K562 (cell line): ENCODE results near the gene SDSL. TPM values are rescaled to one million over a fixed set of nuclear protein-coding genes. Genes with fewer than 3 reads are reported as not detected.
A peak's percentile ranks its signal among the peaks of the same experiment; 100 is the strongest.

ENCODE experiments used
- ARID2 ChIP-seq: fragments of 450-650 bp; IDR thresholded peaks from 2 replicates; pipeline ENCODE4 v1.6.1; 2017; ENCODE audit warnings: antibody characterized with exemption, mild to moderate bottlenecking
- ATF6 ChIP-seq: sonication (generic); formaldehyde crosslinking; IDR thresholded peaks from 2 replicates; pipeline ENCODE4 v1.4.0; 2020; ENCODE audit warnings: mild to moderate bottlenecking, missing genetic modification reagents
- BRF1 ChIP-seq: IDR thresholded peaks from 3 replicates; pipeline ENCODE4 v1.6.1; 2011; ENCODE audit warnings: borderline replicate concordance, mild to moderate bottlenecking; ENCODE audit not compliant: insufficient read length; ENCODE audit errors: extremely low read depth
- CTCF ChIP-seq, 3 experiments: IDR thresholded peaks in 2 of 3; conservative IDR thresholded peaks in 1 of 3; 2 replicates each; pipeline ENCODE4 v1.5.1; 2011 to 2012; ENCODE audit warnings: low read length in 3 of 3, mild to moderate bottlenecking in 3 of 3, control low read depth in 2 of 3, improper control_type of control experiment in 1 of 3, inconsistent platforms in 1 of 3, low read depth in 1 of 3, mixed read lengths in 1 of 3, moderate library complexity in 1 of 3; ENCODE audit not compliant: insufficient read depth in 2 of 3
- DEAF1 ChIP-seq: fragments of 450-650 bp; formaldehyde crosslinking; IDR thresholded peaks from 2 replicates; pipeline ENCODE4 v1.4.0; 2020; ENCODE audit warnings: mild to moderate bottlenecking, moderate library complexity
- E2F6 ChIP-seq, 2 experiments: IDR thresholded peaks; 2 replicates each; pipeline ENCODE4 v1.6.1; 2011; ENCODE audit warnings: borderline replicate concordance in 1 of 2, control low read depth in 1 of 2, low read depth in 1 of 2, low read length in 1 of 2, mild to moderate bottlenecking in 1 of 2, mixed read lengths in 1 of 2, moderate library complexity in 1 of 2; ENCODE audit not compliant: insufficient read depth in 1 of 2, insufficient read length in 1 of 2, poor library complexity in 1 of 2, severe bottlenecking in 1 of 2; ENCODE audit errors: extremely low read depth in 1 of 2
- E4F1 ChIP-seq: fragments of 250-450 bp; sonication (Bioruptor Pico); IDR thresholded peaks from 2 replicates; pipeline ENCODE4 v1.5.0; 2021; ENCODE audit warnings: mild to moderate bottlenecking, borderline replicate concordance
- GATA2 ChIP-seq: sonication (generic); formaldehyde crosslinking; IDR thresholded peaks from 2 replicates; pipeline ENCODE4 v1.4.0; 2020; ENCODE audit warnings: mild to moderate bottlenecking, missing genetic modification reagents
- HDAC8 ChIP-seq: fragments of 450-650 bp; IDR thresholded peaks from 2 replicates; pipeline ENCODE4 v1.6.1; 2016; ENCODE audit warnings: mild to moderate bottlenecking, missing genetic modification characterization, moderate library complexity, missing compliant biosample characterization
- SPI1 ChIP-seq: IDR thresholded peaks from 2 replicates; pipeline ENCODE4 v1.6.1; 2011; ENCODE audit warnings: low read depth, low read length, control low read depth, borderline replicate concordance
- TAF1 ChIP-seq: IDR thresholded peaks from 2 replicates; pipeline ENCODE4 v1.6.1; 2011; ENCODE audit warnings: mild to moderate bottlenecking, low read length, moderate library complexity; ENCODE audit not compliant: insufficient read depth, control insufficient read depth, severe bottlenecking; ENCODE audit errors: extremely low read depth
- ZBTB17 ChIP-seq: fragments of 450-650 bp; formaldehyde crosslinking; IDR thresholded peaks from 2 replicates; pipeline ENCODE4 v1.4.0; 2020; ENCODE audit warnings: mild to moderate bottlenecking
- ZNF217 ChIP-seq: sonication (generic); formaldehyde crosslinking; IDR thresholded peaks from 2 replicates; pipeline ENCODE4 v1.8.0; 2022; ENCODE audit warnings: mild to moderate bottlenecking, missing genetic modification reagents
- ZNF311 ChIP-seq: fragments of 250-450 bp; sonication (Bioruptor Pico); IDR thresholded peaks from 2 replicates; pipeline ENCODE4 v1.4.0; 2020; ENCODE audit warnings: mild to moderate bottlenecking, moderate library complexity
- ZNF740 ChIP-seq, 3 experiments: fragments of 200-800 bp in 1 of 3; sonication (Bioruptor generic) in 1 of 3; sonication (generic) in 1 of 3; formaldehyde crosslinking in 1 of 3; IDR thresholded peaks; 2 replicates each; pipeline versions ENCODE4 v1.6.1 to v1.8.0; 2016 to 2022; ENCODE audit warnings: mild to moderate bottlenecking in 2 of 3, missing compliant biosample characterization in 2 of 3, missing genetic modification characterization in 2 of 3, missing genetic modification reagents in 1 of 3
- polyA plus RNA-seq, 8 experiments: library from polyadenylated mRNA; depleted of rRNA in 4 of 8; stranded (reverse) in 5 of 8; unstranded in 3 of 8; fragments of >200 nt; fragmentation: Nextera tagmentation in 2 of 8; fragmentation: Illumina TruSeq in 1 of 8; extraction: Ambion mirVana in 2 of 8; extraction: Trizol in 1 of 8; gene quantifications; 2 replicates each; pipeline versions ENCODE4 v1.2.1 to v1.2.3, GENCODE V29; 2011 to 2014; ENCODE audit warnings: inconsistent platforms in 1 of 8, missing spikeins in 1 of 8
- total RNA-seq, 7 experiments: library from RNA; depleted of rRNA in 6 of 7; stranded (reverse); fragments of >200 nt in 6 of 7; fragmentation: Illumina TruSeq in 2 of 7; extraction: Trizol in 2 of 7; gene quantifications; 2 replicates each; pipeline versions ENCODE4 v1.2.1 to v1.2.3, GENCODE V29; 2011 to 2021; ENCODE audit warnings: low replicate concordance in 1 of 7

SDSL gene
- total and polyA plus RNA-seq, 9 of the 15 experiments (the other 6 are each of a cell fraction or from before 2014, with no cell fraction given), result 0.31 to 11.0 (median 7.4) TPM

GRCh38 chr12:113462117-113462774 is 40.1 kb downstream of the SDSL start (continued):
- TF ChIP-seq ATF6 (CRISPR knock-in tag) (no peak), TAF1 (no peak), E4F1 (CRISPR knock-in tag) (no peak), ARID2 (peak; percentile 74), GATA2 (CRISPR knock-in tag) (no peak), ZNF740 (CRISPR knock-in tag; IDR thresholded peaks at IDR 0.05) (no peak), ZNF740 (tag; IDR thresholded peaks at IDR 0.05) (no peak), DEAF1 (CRISPR knock-in tag) (0 out of 2 replicates have a peak, but pooled peaks have one; percentile 33), HDAC8 (no peak), BRF1 (no peak), E2F6 (IDR thresholded peaks at IDR 0.05; ENCODE audit: borderline replicate concordance in 1 of 2, extremely low read depth in 1 of 2, insufficient read depth in 1 of 2, insufficient read length in 1 of 2, low read depth in 1 of 2, low read length in 1 of 2, poor library complexity in 1 of 2, severe bottlenecking in 1 of 2) (peak in 1 of 2 experiments; percentile 33), ZNF217 (CRISPR knock-in tag) (no peak), CTCF (IDR thresholded peaks at IDR 0.05 in 2 of 3, conservative IDR thresholded peaks at IDR 0.05 in 1 of 3; ENCODE audit: insufficient read depth in 2 of 3, low read depth in 1 of 3, low read length in 3 of 3) (peak; percentile 90 to 95 (median 95)), ZNF311 (CRISPR knock-in tag) (no peak), SPI1 (peak; percentile 25; the same call in 1 of the 2 replicates), ZBTB17 (CRISPR knock-in tag) (no peak)
